Type B pancreatic cell (in vitro differentiated cells): ENCODE measurements around the gene HNF4A. TPM values are rescaled to one million over a fixed set of nuclear protein-coding genes. Genes with fewer than 3 reads are reported as not detected.

Experiments
- DNase-seq: peaks from one replicate; pipeline ENCODE4 v3.0.0; 2021; ENCODE audit warnings: mixed read lengths; ENCODE audit not compliant: unreplicated experiment; ENCODE audit errors: extremely low spot score
- H3K27ac Mint-ChIP-seq: 2 replicates; pipeline ENCODE4 v1.8.0; 2021; ENCODE audit warnings: mild to moderate bottlenecking, mixed read lengths
- H3K27me3 Mint-ChIP-seq: 2 replicates; pipeline ENCODE4 v1.8.0; 2021; ENCODE audit warnings: mixed read lengths
- H3K36me3 Mint-ChIP-seq: 2 replicates; pipeline ENCODE4 v1.8.0; 2021; ENCODE audit warnings: mixed read lengths
- H3K4me1 Mint-ChIP-seq: one replicate; pipeline ENCODE4 v1.8.0; 2021; ENCODE audit warnings: mixed read lengths; ENCODE audit not compliant: unreplicated experiment
- H3K4me3 Mint-ChIP-seq: 2 replicates; pipeline ENCODE4 v1.8.0; 2021; ENCODE audit warnings: mild to moderate bottlenecking, mixed read lengths
- H3K9me3 Mint-ChIP-seq: 2 replicates; pipeline ENCODE4 v1.8.0; 2021; ENCODE audit warnings: mixed read lengths
- total RNA-seq: library from RNA; stranded (reverse); gene quantifications from 2 replicates; pipeline ENCODE4 v1.2.1, GENCODE V29; 2021; ENCODE audit warnings: low replicate concordance
- TF ChIP-seq, protein P1 (sequence below): fragments of 200-600 bp; sonication (generic); conservative IDR thresholded peaks from 2 replicates; pipeline ENCODE4 v1.5.0; 2021; ENCODE audit warnings: antibody characterized with exemption, mild to moderate bottlenecking

Gene HNF4A
- total RNA-seq, 1 donor from 2014 or later, result 19.9 TPM

DNA sequence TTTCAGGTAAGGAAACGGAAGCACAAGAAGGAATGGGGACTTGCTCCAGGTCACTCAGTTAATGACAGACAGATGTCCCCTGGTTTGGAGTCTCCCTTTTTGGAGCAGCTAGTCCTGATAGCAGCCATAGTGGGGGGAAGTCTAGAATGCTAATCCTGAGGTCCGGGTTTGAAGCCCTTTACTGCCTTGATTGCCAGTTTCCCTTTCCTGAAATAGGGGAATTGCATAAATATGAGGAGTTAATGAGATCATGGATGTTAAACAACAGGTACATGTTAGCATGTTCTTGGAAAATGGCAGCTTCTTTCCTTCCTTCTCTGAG is 119.8 kb downstream of the HNF4A start:
- Mint-ChIP-seq H3K4me3 (peak overlapping the region; percentile 94), H3K36me3 (no peaks in the 10 kb centered on the region), H3K9me3 (no peaks in the 10 kb centered on the region), H3K4me1 (peaks cover 13% of the 10 kb centered on the region), H3K27me3 (peaks cover 4% of the 10 kb centered on the region), H3K27ac (peak overlapping the region; percentile 89)
- DNase-seq, result no peak
- TF ChIP-seq, protein P1, sequence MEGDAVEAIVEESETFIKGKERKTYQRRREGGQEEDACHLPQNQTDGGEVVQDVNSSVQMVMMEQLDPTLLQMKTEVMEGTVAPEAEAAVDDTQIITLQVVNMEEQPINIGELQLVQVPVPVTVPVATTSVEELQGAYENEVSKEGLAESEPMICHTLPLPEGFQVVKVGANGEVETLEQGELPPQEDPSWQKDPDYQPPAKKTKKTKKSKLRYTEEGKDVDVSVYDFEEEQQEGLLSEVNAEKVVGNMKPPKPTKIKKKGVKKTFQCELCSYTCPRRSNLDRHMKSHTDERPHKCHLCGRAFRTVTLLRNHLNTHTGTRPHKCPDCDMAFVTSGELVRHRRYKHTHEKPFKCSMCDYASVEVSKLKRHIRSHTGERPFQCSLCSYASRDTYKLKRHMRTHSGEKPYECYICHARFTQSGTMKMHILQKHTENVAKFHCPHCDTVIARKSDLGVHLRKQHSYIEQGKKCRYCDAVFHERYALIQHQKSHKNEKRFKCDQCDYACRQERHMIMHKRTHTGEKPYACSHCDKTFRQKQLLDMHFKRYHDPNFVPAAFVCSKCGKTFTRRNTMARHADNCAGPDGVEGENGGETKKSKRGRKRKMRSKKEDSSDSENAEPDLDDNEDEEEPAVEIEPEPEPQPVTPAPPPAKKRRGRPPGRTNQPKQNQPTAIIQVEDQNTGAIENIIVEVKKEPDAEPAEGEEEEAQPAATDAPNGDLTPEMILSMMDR, result no peak

DNA sequence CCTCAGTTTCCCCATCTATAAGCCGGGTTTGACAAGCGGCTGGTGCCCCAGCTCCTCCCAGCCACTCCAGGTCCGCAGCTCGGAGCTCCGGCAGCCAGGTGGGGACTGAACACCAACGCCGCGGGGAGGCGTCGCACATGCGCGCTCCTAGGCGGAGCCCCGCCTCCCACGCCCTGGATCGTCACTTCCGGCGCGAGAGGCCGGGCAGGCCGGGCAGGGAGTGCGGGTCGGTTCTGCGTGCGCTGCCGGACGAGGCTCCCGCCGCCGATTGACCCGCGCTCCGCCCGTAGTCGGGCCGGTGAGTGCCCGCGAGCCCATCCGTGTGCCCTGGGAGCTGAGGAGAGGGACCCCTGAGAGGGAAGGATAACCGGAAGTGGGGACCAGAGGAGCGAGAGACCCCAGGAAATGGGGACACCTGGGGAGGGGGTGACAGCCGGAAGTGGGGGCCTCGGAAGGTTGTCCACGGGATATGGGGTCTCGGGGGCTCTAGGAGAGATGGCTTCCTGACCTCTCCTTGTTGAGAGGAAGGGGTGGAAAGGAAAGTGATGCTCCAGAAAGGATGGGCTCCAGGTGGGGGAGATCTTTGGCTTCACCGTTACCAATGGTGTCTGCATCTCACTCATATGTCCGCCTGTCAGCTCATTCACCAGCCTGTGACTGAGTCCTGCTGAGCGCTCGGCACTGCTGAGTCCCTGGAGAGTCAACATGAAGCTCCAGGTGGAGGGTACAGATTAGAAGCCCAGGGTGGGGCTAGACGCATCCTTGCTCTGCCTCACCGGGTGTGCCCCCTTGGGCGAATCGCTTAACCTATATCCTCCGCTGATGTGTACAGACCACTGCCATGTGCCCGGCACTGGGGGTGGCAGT is 120.4 kb downstream of the HNF4A start, which contains the start of gene TTPAL:
TTPAL (plus strand) TSS at position 181 of the 867 bp plus-strand sequence. CDS start 4,126 bp downstream, outside the sequence.
- TF ChIP-seq, protein P1, result no peak

GRCh38 chr20:44477151-44477550 is 121.7 kb downstream of the HNF4A start:
- Mint-ChIP-seq H3K27me3 (no peaks in the 10 kb centered on the region), H3K4me1 (peaks cover 13% of the 10 kb centered on the region), H3K27ac (peak overlapping the region; percentile 8)

More for the DNA sequence above, 120.4 kb downstream of the HNF4A start, which contains the start of gene TTPAL:
- Mint-ChIP-seq H3K36me3 (no peaks in the 10 kb centered on the region), H3K4me3 (peak within 1 kb of the TSS; percentile 94), H3K27ac (peak within 1 kb of the TSS; percentile 89), H3K27me3 (peaks cover 4% of the 10 kb centered on the region), H3K4me1 (peaks cover 13% of the 10 kb centered on the region), H3K9me3 (no peaks in the 10 kb centered on the region)
- peak; percentile 93 for DNase-seq

DNA sequence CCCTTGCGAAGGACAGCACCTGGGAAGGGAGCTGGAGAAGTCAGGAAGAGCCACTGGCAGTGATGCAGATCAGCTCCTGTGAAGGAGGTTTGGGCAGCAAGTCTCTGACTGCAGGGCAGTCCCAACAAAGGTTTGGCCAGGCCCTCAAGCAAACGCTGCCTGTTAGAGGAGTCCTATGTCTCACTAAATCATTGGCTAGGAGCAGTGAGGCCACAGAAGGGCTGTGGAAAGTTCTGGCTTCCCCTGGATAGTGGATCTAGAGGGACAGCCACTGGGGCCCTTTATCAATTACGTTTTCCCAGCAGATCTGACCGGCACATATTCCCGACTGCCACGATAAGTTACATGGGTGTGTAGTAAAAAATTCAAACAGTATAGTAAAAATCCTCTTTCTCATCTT is 122.7 kb downstream of the HNF4A start:
- TF ChIP-seq, protein P1, result no peak
- DNase-seq, result no peak
- Mint-ChIP-seq H3K27me3 (no peaks in the 10 kb centered on the region), H3K4me3 (no peak overlapping the region), H3K9me3 (no peaks in the 10 kb centered on the region), H3K4me1 (peaks cover 13% of the 10 kb centered on the region), H3K27ac (no peak overlapping the region), H3K36me3 (no peaks in the 10 kb centered on the region)

More at GRCh38 chr20:44477151-44477550, 121.7 kb downstream of the HNF4A start:
- H3K4me3 Mint-ChIP-seq, result peak overlapping the region; percentile 94
- H3K9me3 Mint-ChIP-seq, result no peaks in the 10 kb centered on the region
- H3K36me3 Mint-ChIP-seq, result no peaks in the 10 kb centered on the region
- no peak for DNase-seq
- TF ChIP-seq, protein P1, result no peak

DNA sequence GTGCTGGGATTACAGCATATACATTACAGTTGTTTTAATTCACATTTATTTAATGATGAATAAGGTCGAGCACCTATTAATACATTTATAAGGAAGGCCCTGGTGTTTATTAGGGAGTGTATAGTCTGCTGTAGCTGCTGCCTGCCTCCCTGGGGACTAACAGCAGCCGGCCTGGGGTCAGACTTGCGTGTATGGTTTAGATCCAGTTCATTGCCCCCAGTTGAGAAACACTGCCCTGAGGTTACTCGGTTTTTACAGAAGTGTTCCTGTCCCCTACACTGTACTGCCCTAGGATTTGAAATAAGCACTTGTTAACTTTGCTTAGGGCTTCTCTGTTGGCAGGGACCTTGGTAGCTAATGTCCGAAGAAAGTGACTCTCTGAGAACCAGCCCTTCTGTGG is 124.1 kb downstream of the HNF4A start:
- DNase-seq, result no peak
- Mint-ChIP-seq H3K36me3 (peaks cover 3% of the 10 kb centered on the region), H3K4me1 (peaks cover 13% of the 10 kb centered on the region), H3K27me3 (no peaks in the 10 kb centered on the region), H3K27ac (no peak overlapping the region), H3K4me3 (no peak overlapping the region), H3K9me3 (no peaks in the 10 kb centered on the region)
- TF ChIP-seq, protein P1, result no peak
